ENCODE measurements around the gene LGSN. TPM values are rescaled to one million over a fixed set of nuclear protein-coding genes. Genes with fewer than 3 reads are reported as not detected.
A peak's percentile ranks its signal among the peaks of the same experiment; 100 is the strongest.
"Not testable (repeated sequence)": the region's sequence is repeated elsewhere in the genome, so short reads cannot be mapped to it uniquely, and the experiment has no call there.

Gene LGSN
- total RNA-seq, 1 donor from 2014 or later: not detected

DNA sequence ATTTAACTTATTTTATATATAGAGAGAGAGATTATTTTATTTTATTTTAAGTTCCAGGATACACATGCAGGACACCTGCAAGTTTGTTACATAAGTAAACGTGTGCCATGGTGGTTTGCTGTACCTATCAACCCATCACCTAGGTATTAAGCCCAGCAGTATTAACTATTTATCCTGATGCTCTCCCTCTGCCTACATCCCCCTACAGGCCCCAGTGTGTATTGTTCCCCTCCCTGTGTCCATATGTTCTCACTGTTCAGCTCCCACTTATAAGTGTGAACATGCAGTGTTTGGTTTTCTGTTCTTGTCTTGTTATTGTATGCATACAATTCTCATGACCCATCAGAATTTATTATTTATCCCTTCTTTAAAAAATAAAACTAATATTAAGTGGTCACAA lies 73.9 kb downstream of the LGSN start:
- Mint-ChIP-seq H3K4me3 (ENCODE audit: unreplicated experiment) (no peak overlapping the region), H3K9me3 (ENCODE audit: unreplicated experiment) (no peaks in the 10 kb centered on the region)
- DNase-seq (ENCODE audit: extremely low spot score, unreplicated experiment): no peak

DNA sequence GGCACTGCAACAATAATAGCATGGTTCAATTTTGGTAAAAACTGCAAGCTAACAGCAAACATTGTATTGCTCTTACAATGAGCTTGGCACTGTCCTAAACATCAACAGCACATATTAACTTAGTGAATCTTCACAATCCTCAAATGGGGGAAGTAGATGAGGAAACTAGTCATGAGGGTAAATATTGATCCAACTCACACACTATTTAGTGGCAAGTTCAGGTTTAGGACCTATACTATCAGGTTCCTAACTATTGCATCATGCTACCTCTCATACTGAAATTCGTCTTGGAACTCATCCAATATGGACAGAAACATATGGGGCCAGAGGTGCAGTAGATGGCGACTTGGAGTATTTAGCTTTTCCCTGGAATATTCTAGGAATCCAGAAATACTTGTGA lies 74.4 kb downstream of the LGSN start:
- H3K27me3 Mint-ChIP-seq (ENCODE audit: unreplicated experiment): no peaks in the 10 kb centered on the region
- no peaks in the 10 kb centered on the region for H3K36me3 Mint-ChIP-seq (ENCODE audit: unreplicated experiment)
- no peak overlapping the region for H3K4me3 Mint-ChIP-seq (ENCODE audit: unreplicated experiment)
- no peaks in the 10 kb centered on the region for H3K9me3 Mint-ChIP-seq (ENCODE audit: unreplicated experiment)
- TF ChIP-seq, protein P1, sequence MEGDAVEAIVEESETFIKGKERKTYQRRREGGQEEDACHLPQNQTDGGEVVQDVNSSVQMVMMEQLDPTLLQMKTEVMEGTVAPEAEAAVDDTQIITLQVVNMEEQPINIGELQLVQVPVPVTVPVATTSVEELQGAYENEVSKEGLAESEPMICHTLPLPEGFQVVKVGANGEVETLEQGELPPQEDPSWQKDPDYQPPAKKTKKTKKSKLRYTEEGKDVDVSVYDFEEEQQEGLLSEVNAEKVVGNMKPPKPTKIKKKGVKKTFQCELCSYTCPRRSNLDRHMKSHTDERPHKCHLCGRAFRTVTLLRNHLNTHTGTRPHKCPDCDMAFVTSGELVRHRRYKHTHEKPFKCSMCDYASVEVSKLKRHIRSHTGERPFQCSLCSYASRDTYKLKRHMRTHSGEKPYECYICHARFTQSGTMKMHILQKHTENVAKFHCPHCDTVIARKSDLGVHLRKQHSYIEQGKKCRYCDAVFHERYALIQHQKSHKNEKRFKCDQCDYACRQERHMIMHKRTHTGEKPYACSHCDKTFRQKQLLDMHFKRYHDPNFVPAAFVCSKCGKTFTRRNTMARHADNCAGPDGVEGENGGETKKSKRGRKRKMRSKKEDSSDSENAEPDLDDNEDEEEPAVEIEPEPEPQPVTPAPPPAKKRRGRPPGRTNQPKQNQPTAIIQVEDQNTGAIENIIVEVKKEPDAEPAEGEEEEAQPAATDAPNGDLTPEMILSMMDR (IDR thresholded peaks at IDR 0.05): no peak
- no peak overlapping the region for H3K27ac Mint-ChIP-seq (ENCODE audit: unreplicated experiment)
- no peak for DNase-seq (ENCODE audit: extremely low spot score, unreplicated experiment)
- H3K4me1 Mint-ChIP-seq (ENCODE audit: unreplicated experiment): peaks cover 2% of the 10 kb centered on the region

More for the DNA sequence above, 73.9 kb downstream of the LGSN start:
- Mint-ChIP-seq H3K36me3 (ENCODE audit: unreplicated experiment) (no peaks in the 10 kb centered on the region), H3K4me1 (ENCODE audit: unreplicated experiment) (peaks cover 2% of the 10 kb centered on the region), H3K27me3 (ENCODE audit: unreplicated experiment) (no peaks in the 10 kb centered on the region), H3K27ac (ENCODE audit: unreplicated experiment) (no peak overlapping the region)
- TF ChIP-seq, protein P1 (IDR thresholded peaks at IDR 0.05): peak; percentile 18

DNA sequence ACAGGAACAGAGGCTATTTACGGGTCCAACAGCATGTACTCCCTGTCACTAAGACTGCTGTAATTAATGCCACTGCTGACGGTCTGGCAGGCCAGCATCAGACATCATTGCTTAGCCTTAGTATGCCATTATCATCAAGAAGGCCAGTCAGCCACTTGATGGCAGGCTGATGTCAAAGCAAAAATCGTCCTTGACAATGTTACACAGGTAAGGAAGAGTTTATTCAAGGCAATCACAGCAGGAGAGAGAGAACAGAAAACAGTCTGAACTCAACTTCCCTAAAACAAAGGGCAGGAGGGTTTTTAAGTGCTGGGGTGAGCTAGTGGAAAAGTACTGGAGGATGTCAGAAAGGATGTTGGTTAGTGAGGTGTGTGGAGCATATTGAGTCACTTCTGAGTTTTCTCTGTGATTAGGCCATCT lies 83.4 kb downstream of the LGSN start:
- no peaks in the 10 kb centered on the region for H3K4me1 Mint-ChIP-seq (ENCODE audit: unreplicated experiment)
- H3K27ac Mint-ChIP-seq (ENCODE audit: unreplicated experiment): no peak overlapping the region

DNA sequence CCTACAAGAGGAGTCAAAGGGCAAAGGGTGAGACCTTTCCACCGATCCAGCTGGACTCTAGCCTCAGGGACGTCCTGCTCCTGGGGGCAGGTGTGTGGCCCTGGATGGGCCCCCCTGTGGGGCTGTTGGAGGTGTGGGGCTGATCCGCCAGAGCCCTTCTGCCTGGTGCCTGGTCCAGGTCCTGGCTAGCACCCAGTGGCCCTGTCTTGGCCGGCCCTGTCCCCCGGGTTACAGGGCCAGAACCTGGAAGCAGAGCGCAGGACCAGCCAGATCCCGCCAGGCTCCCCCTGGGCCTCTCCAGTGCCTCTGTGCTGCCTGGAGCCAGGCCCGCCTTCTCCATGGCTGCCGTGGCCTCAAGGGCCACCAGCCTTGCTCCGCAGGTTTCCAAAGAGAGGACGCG lies 89.3 kb downstream of the LGSN start:
- not testable (repeated sequence) for H3K27ac Mint-ChIP-seq (ENCODE audit: unreplicated experiment); H3K27me3 Mint-ChIP-seq (ENCODE audit: unreplicated experiment); H3K4me3 Mint-ChIP-seq (ENCODE audit: unreplicated experiment); DNase-seq (ENCODE audit: extremely low spot score, unreplicated experiment); H3K36me3 Mint-ChIP-seq (ENCODE audit: unreplicated experiment); H3K4me1 Mint-ChIP-seq (ENCODE audit: unreplicated experiment)
- peaks cover 17% of the 10 kb centered on the region for H3K9me3 Mint-ChIP-seq (ENCODE audit: unreplicated experiment)

More for the DNA sequence above, 83.4 kb downstream of the LGSN start:
- H3K27me3 Mint-ChIP-seq (ENCODE audit: unreplicated experiment): peaks cover 3% of the 10 kb centered on the region
- H3K36me3 Mint-ChIP-seq (ENCODE audit: unreplicated experiment): no peaks in the 10 kb centered on the region
- no peak for DNase-seq (ENCODE audit: extremely low spot score, unreplicated experiment)
- peaks cover 17% of the 10 kb centered on the region for H3K9me3 Mint-ChIP-seq (ENCODE audit: unreplicated experiment)
- H3K4me3 Mint-ChIP-seq (ENCODE audit: unreplicated experiment): no peak overlapping the region
- TF ChIP-seq, protein P1 (IDR thresholded peaks at IDR 0.05): no peak

DNA sequence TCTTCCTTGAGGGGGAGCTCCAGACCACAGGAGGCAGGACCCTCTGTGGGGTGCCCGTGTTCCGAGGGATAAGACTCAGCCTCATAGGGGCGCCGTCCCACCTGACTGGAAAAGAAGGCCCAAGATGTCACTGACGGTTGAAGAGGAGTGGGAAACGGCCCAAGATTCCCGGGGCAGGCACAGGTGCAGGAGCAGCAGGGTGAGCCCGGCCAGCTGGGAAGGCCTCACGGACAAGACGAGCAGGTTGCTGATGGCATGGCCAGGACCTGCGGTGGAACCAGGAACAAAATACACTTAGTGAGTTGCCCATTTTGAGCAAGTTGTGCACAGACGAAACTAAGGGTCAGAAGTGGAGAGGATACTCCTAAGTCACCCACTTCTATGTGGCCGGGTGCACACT lies 89.8 kb downstream of the LGSN start:
- not testable (repeated sequence) for H3K27ac Mint-ChIP-seq (ENCODE audit: unreplicated experiment); H3K36me3 Mint-ChIP-seq (ENCODE audit: unreplicated experiment); H3K4me1 Mint-ChIP-seq (ENCODE audit: unreplicated experiment); H3K4me3 Mint-ChIP-seq (ENCODE audit: unreplicated experiment); H3K27me3 Mint-ChIP-seq (ENCODE audit: unreplicated experiment); DNase-seq (ENCODE audit: extremely low spot score, unreplicated experiment)
- peaks cover 15% of the 10 kb centered on the region for H3K9me3 Mint-ChIP-seq (ENCODE audit: unreplicated experiment)

DNA sequence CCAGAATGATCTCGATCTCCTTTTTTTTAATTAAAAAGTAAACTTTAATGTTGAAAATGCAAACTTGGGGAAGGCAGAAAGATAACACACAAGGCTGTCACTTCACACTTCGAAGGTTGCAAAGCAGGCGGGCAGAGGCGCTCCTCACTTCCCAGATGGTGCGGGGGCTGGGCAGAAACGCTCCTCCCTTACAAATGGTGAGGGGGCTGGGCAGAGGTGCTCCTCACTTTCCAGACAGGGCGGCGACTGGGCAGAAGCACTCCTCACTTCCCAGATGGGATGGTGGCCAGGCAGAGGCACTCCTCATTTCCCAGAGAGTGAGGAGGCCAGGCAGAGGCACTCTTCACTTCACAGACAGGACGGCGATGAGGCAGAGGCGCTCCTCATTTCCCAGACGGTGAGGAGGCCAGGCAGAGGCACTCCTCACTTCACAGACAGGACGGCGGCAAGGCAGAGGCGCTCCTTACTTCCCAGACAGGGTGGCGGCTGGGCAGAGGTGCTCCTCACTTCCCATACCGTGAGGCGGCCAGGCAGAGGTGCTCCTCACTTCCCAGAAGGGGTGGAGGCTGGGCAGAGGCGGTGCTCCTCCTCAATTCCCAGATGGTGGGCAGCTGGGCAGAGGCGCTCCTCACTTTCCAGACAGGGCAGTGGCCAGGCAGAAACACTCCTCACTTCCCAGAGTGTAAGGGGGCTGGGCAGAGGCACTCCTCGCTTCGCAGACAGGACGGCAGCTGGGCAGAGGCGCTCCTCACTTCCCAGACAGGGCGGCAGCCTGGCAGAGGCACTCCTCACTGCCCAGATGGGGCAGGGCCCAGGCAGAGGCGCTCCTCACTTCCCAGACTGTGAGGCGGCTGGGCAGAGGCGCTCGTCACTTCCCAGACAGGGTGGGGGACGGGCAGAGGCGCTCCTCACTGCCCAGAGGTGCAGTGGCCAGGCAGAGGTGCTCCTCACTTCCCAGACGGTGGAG lies 91.6 kb downstream of the LGSN start:
- not testable (repeated sequence) for H3K4me3 Mint-ChIP-seq (ENCODE audit: unreplicated experiment); DNase-seq (ENCODE audit: extremely low spot score, unreplicated experiment); H3K9me3 Mint-ChIP-seq (ENCODE audit: unreplicated experiment); H3K36me3 Mint-ChIP-seq (ENCODE audit: unreplicated experiment); H3K27ac Mint-ChIP-seq (ENCODE audit: unreplicated experiment); H3K27me3 Mint-ChIP-seq (ENCODE audit: unreplicated experiment); H3K4me1 Mint-ChIP-seq (ENCODE audit: unreplicated experiment)

DNA sequence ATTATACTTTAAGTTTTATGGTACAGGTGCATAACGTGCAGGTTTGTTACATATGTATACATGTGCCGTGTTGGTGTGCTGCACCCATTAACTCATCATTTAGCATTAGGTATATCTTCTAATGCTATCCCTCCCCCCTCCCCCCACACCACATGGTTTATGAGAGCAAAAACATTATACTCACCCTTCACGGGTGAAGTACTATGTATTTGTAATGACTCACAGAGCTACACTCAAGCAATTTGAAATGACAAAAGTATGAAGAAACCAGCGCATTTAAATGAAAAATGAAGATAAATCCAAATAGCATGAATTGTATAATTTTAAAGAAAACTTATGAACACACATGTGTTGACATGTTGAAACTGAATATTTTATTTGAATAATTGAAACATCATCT lies 93.8 kb downstream of the LGSN start:
- H3K4me1 Mint-ChIP-seq (ENCODE audit: unreplicated experiment); H3K36me3 Mint-ChIP-seq (ENCODE audit: unreplicated experiment); H3K27me3 Mint-ChIP-seq (ENCODE audit: unreplicated experiment); H3K9me3 Mint-ChIP-seq (ENCODE audit: unreplicated experiment); DNase-seq (ENCODE audit: extremely low spot score, unreplicated experiment); H3K4me3 Mint-ChIP-seq (ENCODE audit: unreplicated experiment); H3K27ac Mint-ChIP-seq (ENCODE audit: unreplicated experiment): not testable (repeated sequence)
